GM21786 (cell line): ENCODE measurements around the gene CNOT8.
A peak's percentile ranks its signal among the peaks of the same experiment; 100 is the strongest.
"Not testable (repeated sequence)": the region's sequence is repeated elsewhere in the genome, so short reads cannot be mapped to it uniquely, and the experiment has no call there.

ENCODE experiments used
- ATAC-seq: cut with Tn5 transposase; IDR thresholded peaks from one replicate; pipeline ENCODE4 v1.9.1; 2021; ENCODE audit not compliant: unreplicated experiment

The CNOT8 gene

DNA sequence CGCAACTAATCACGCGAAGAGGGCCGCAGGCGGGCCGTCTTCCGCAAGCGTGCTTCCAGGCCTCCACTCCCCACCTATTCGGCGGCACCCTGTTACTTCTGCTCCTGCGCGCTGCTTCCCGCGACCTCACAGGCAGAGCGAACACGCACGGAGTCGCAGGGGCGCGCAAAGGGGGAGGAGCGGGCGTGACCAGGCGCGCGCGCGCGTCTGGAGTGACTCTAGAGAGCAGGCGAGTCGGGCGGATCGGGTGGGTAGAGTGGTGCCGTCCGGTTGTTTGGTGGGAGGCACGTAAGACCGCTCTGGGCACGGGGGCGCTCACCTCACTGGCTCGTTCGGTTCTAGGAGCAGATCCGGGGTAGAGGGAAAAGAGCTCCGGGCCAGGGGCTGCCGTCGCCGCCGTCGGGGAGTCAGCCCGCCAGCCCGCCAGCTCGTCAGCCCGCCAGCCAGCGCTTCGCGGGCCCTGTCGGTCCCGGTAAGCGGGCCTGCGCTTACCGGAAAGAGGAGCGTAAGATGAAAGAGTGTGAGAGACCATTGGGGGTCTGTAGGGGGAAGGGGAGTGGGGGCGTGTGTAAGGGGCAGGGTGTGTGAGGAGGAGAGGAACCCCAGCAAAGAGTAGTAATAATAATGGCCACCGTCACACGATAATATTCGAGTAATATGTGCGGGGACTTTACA is at the start of gene CNOT8:
TSS of gene CNOT8 (plus strand) at position 331 of the 675 bp plus-strand sequence. CDS start 4,652 bp downstream, outside the sequence.
- peak; percentile 66 for ATAC-seq

DNA sequence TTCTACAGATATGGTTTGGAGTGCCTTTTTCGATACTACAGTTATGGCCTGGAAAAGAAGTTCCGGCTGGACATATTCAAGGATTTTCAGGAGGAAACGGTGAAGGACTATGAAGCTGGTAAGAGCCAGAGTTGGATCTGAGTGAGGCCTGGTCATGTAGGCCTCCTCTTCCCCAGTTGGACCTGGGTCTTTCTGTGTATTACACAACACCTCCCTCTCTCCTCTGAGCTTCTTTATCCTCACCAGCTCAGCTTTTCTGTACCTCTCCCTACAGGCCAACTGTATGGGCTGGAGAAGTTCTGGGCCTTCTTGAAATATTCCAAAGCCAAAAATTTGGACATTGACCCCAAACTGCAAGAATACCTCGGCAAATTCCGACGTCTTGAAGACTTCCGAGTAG is 47.2 kb upstream of the CNOT8 start:
- no peak for ATAC-seq

DNA sequence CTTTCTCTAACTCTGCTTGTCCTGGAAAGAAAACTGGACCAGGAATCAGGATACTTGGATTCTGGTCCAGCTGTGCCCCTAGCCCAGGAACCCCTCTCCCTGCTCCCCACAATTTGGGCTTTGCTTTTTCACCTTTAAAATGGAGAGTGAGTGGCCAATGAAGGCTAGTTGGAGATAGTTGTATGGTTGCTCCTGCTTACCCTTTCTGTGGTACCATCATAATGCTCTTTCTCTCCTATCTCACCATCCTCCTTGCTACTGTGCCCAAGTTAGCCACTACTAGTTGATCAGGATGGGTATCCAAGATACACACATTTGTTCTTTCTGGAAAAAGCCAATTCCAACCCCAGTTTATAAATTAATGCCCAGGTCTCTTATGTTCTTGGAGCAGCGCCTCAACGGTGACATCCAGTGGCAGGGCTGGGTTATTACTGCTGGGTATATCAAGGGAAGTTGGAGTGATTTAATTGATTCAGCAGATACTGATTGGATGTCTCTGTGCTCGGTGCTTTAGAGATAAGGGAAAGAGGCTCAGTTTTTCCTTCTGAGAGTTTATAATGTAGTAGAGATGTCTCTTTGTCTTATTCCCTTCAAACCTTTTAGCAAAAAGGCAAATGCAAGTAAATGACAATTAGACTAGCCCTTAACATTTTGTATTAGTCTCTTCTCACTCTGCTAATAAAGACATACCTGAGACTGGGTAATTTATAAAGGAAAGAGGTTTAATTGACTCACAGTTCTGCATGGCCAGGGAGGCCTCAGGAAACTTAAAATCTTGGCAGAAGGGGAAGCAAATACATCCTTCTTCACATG is 46.6 kb upstream of the CNOT8 start:
- no peak for ATAC-seq

DNA sequence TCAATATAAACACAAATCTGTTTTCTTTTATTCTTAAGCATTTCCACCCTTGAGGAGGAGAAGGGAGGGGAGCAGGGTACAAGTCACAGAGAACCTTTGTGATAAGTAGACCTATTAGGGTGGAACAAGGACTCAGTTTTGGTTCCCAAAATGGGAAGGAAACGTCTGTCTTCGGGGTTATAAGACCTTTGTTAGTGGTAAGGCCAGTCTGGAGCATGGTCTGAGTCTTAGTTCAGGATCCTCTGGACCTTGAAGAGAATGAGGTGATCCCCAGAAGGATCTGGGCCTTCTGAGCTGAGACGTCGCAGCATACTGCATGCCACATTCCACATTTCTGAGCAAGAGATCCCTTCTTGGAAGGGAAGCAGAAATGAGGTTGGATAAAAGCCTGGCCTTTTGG is 45.3 kb upstream of the CNOT8 start:
- no peak for ATAC-seq

DNA sequence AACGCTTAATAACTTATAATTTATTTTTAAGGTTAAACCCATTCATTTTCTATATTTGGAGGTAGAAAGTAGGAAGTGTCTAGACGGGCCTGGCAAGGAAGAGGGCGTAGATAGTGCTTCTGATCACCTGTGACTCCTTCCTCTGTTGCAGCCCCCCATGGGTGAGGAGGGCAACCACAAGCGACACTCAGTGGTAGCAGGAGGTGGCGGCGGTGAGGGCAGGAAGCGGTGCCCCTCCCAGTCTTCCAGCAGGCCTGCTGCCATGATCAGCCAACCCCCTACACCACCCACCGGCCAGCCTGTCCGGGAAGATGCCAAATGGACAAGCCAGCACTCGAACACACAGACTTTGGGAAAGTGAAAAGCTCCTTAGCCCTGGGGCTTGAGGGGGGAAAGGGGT is 44.7 kb upstream of the CNOT8 start:
- no peak for ATAC-seq

DNA sequence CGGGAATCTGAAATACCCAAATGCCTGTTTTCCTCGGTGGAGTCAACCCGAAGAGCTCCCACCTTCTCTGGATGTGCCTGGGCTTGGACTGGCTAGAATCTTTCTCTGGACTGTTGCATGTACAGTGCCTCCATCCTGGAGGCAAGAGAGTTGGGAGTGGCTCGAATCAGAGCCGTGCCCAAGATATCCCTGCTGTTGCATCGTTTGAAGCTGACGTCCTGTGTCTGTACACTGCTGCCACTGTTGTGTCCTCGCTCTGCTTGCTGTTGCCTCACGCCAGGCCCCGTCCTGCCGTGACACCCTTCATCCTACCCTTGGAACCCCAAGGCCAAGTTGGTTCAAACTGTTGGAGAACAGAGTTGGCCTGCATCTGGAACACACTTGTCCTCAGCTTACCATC is 43.4 kb upstream of the CNOT8 start:
- no peak for ATAC-seq

DNA sequence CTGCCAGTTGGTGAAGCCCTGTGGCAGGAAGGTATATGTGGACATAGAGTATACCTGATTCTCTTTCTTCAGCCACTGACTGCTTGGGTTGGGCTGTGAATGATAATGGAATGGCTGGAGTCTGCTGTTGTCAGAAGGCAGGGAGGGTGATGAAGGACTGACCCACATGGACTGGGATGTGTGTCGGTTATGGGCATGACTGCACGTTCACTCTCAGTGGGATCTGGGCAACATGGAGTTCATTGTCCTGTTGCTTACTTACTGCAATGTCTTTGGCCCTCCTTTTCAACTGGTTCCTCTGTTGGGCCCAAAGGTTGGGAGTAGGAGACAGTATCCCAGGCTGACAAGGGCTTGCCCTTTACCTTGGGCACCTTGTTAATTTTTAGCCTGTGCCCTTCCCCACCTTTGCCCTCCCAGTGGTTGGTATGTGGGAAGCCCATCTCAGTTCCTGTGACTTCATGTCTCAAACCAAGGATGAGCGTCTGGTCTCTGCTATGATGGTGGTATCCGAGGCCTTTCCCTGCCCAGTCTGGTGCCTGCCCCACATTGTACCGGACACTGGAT is 42.7 kb upstream of the CNOT8 start:
- no peak for ATAC-seq

DNA sequence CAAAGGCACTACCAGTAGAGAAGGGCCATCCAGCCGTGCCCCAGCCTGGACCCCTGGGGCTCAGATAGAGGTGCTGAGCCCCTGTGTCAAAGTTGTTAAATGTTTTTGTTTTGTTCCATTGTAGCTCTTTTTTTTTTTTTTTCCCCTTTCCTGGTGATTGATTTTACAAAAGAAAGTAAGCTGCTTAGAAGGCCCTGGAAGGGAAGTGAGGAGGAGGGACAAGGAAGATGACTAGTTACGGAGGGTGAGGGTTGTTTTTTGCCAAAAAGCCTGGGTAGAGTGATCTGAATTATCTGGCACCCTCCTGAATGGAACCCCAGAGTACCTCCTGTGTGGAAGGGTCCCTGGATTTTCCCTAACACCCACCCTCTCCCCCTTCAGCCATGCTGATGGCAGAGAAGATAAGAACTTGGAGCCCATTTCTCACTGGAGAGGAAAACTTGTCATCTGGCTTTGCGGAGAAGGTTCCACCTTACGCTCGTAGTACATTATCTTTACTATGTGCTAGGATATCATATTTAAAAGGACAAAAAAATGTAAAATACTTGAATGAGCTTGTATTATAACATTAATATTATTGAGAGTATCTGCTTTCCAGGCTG is 41.4 kb upstream of the CNOT8 start:
- ATAC-seq = no peak

DNA sequence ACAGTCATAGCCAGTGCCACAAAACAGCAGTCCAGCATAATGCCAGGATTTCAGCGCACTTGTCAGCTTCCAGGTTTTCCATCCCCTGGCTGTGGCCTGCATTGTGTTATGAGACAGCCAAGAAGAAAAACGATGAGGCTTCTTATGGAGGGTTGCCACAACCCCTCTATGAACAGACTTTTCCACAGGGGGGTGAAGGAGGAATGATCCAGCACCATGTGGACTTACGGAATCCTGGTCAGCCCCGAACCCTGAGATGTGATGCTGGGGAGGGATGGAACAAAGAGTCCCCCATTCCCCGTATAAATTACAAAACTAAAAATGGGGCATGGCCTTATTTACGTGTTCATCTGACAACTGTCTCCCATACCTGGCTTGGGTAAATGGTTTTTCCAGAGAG is 40.6 kb upstream of the CNOT8 start:
- ATAC-seq = no peak

DNA sequence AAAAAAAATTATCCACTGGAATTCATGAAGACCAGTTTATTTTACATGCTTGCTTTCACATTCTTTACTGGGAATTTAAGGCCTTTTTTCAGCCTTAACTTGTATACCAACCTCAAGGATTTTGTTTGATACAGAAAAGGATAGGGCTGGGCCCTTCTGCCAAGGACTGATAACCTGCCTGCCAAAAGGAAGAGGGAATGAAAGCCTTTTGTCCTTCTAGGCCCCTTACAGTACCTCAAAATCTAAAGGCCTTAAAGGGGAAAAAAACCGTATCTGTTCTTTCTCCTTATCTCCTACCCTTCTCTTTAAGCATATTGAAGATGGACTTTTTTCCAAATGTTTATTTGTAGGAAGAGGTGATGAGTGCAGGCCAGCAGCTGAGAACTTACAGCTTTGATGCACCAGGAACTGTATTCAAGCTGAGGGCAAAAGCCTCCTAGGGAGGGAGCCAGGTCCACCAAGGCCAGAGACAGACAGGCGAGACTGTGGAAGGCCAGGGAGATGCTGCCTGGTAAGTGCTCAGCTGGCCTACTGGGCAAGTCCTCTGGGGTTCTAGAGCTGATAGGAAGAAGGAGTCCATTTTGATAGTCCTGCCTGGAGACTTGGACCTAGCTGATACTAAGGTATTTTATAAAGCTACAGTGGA is 39.8 kb upstream of the CNOT8 start:
- ATAC-seq = no peak

DNA sequence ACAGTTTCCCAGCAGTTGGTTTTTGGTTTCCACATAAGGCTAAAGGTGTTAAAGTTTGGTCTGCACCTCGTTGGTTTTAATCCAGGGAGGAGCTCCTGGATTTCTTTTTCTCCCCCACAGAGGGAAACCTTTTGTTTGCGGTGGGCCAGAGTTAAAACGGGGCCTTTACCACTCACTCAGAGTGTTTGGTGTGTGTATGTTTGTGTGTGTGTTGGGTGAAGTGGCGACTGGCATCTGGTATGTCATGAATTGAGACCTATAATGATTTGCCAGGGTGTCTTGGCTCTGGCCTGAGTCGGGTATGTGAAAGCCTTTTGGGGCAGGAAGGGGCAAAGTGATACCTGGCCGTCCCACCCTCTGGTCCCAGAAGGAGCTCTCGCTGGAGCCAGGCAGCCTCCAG is 38.9 kb upstream of the CNOT8 start:
- ATAC-seq = no peak

DNA sequence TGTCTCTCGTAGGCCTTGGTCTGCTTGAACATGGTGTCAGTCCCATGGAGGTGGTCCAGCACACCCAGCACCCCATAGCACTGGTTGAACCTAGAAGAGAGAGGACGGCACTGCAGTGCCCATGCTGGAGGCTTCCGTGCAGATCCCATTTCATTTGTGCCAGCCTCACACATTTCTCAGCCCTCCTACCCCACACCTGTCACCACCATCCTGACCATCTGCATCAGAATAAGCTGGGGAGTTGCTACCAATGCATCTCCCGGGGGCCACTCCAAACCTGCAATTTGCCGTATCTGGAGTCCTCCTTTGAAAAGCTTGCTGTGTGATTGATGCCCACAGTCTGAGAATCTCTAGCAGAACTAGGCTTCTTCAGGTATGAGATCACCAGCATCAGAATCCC is 38.0 kb upstream of the CNOT8 start:
- no peak for ATAC-seq

DNA sequence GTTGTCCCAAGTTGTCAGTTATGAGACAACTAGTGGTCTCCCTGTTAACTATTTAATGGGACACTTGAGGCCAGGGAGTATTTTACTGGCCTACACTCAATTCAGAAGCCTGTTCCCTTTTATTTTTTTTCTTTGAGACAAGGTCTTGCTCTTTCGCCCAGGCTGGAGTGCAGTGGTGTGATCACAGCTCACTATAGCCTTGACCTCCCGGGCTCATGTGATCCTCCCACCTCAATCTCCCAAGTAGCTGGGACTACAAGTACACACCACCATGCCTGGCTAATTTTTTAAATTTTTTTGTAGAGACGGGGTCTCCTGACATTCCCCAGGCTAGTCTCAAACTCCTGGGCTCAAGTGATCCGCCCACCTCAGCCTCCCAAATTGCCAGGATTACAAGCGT is 35.5 kb upstream of the CNOT8 start:
- not testable (repeated sequence) for ATAC-seq

DNA sequence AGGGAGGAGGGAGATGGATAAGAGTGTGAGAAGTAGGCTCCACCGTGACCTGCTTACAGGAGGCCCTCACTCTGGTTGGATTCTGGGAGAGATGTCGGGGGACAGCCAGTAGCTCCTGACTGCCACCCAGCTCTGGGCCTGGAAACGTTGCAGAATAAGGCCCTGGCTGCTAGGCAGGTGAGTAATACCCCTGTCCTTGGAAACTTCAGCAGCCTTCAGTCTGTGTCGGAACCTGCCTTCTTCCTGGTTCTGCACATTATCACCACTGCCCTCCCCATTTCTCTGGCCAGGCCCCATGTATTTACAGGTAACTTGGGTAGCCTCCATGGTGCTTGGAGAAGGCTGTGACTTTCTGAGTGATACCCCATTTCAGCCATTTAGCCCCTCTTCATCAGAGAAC is 34.8 kb upstream of the CNOT8 start:
- ATAC-seq = no peak

DNA sequence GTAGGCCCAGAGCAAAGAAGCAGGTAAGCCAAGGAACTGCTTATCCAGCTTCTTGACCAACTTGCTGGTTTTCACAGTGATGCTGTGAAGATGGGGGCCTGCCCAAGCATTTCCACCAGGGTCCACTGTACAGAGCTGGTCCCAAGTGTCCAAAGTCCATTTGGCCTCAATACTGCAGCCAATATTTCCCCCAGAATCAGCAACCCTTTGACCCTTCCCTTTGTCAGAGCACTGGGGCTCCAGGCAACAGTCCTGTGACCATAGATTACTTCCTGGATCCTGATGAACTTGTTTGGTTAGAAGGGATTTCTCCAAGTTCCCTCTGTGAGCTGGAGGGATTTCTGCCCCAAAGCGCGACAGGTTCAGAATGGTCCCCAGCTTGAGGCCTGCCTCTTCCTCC is 34.4 kb upstream of the CNOT8 start:
- ATAC-seq = no peak

DNA sequence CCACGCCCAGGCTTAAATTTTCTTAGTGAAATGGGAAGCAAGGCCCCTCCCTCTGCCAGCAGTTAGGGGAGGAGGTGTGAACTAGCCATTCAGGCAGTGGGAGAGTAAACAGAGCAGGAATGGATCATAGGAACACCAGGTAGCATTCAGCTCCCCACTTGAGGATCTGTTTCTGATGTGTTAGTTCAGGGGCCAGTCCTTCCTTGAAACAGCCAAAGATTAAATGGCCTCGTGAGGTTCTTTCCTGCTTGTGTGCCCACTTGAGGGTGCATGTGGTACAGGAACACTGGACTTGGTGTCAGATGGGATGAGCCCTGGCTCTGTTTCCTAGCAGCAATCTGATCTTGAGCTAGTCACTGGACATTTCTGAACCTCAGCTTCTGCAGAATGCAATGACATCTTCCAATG is 29.2 kb upstream of the CNOT8 start:
- no peak for ATAC-seq

DNA sequence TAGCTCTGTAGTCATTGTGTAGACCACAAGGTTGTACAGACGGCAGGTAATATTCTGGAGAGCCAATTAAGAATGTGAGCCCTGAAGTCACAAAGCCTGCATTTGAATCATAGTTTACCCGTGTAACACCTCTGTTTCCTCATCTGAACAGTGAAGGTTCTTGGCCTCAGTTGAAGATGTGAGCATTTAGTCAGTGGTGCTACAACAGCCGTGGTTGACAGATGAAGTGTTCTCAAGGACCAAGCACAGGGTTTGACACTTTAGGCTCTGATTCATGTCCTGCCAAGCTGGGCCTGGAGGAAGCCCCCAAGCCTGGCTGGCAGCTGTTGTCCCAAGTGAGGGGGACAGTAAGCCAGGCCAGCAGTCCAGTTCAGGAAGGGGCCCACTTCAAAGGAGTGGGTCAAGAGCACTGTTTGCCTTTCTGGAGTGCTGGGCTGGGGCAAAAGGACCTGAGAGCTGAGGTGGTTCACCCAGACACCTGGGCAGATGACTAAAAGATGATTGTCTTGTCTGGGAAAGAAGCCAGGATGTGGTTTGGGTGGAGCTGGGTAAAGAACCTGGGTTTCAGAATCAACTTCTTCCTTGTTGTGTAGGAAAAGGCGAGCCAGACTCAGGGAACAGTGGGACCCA is 28.7 kb upstream of the CNOT8 start:
- ATAC-seq = no peak

DNA sequence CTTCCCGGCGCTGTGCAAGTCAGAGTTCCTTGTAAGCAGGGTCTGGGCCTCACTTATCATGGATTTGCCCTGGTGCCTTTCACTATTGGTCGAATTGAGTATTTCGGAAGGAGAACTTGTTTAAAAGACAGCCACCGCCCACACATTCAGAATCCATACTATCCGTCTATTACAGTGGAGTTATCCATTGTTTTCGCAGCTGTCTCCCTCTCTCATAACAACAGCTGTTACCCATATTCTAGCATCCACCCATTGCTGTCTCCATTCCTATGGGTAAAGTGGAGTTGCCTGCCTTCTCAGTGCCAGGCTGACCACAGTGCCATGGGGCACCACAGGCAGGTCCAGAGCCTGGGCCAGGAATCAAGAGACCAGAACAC is 28.2 kb upstream of the CNOT8 start:
- no peak for ATAC-seq

DNA sequence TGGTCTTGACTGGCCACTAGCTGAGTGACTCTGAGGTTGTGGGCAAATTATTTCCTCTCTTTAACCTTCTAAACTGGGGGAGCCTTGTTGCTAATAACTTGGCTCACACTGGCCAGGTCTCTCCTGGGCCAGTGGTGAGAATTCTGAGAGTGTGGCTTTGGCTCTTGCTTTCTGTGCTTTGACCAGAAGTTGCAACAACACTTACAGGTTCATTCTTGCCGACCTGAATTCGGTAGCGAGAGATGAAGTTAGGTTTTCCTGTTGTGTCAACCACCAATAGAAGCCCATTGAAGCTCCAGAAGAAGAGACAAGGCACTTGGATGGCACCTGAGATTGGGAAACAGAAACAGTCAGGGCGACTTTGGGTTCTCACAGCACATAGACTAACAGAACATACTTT is 27.8 kb upstream of the CNOT8 start:
- ATAC-seq = no peak

DNA sequence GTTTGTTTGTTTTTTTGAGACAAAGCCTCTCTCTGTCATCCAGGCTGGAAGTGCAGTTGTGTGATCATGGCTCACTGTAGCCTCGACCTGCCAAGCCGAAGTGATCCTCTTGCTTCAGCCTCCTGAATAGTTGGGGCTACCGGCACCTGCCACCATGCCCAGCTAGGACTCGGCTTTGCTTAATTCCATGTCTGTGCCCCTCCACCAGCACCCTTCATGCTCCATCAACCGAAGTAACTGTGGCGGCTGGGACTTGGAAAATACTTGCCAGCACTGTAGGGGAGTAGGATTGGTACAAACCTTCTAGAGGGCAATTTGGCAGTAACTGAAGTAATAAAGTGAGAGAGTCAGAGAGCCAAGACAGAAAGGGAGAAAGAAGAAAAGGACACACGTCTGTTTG is 27.0 kb upstream of the CNOT8 start:
- no peak for ATAC-seq

DNA sequence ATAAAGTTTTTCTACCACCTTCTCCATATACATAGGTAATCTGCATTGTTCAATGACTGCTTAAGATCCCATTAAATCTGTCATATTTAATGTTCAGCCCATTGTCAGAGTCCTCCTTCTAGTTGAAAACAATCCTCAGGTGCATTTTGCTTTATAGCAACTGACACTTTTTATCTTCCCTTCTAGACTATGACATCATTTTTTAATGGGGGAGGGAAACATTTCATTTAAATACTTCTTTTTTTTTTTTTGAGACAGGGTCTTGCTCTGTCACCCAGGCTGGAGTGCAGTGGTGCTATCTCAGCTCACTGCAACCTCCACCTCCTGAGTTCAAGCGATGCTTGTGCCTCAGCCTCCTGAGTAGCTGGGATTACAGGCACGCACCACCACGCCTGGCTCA is 25.6 kb upstream of the CNOT8 start:
- not testable (repeated sequence) for ATAC-seq
